Vagina (tissue), 2 donors: ENCODE measurements around the gene RAPH1.

Source experiments
- CTCF ChIP-seq, 3 experiments: fragments of 450-650 bp in 2 of 3; fragments of 200-600 bp in 1 of 3; sonication (generic) in 1 of 3; IDR thresholded peaks; one replicate each; pipeline ENCODE4 v1.5.1; 2017 to 2019; ENCODE audit warnings: antibody characterized with exemption in 3 of 3, mild to moderate bottlenecking in 2 of 3, moderate library complexity in 2 of 3
- POLR2A ChIP-seq, 2 donors: fragments of 450-650 bp; IDR thresholded peaks; one replicate each; pipeline ENCODE4 v1.6.1; 2017; ENCODE audit warnings: antibody characterized with exemption in 2 of 2, mild to moderate bottlenecking in 2 of 2, moderate library complexity in 2 of 2

- TF ChIP-seq CTCF (IDR thresholded peaks at IDR 0.05), result no peak
- TF ChIP-seq POLR2A (IDR thresholded peaks at IDR 0.05), result no peak
These were observed 138.4 kb downstream of the RAPH1 start for GRCh38 chr2:203396667-203397066.
